OCI-LY7 (cell line): Measurements from ENCODE around the gene TSPAN11.

Experiments
- CTCF ChIP-seq: fragments of 200-600 bp; sonication (generic); conservative IDR thresholded peaks from 2 replicates; pipeline ENCODE4 v1.5.1; 2014; ENCODE audit warnings: mild to moderate bottlenecking, antibody characterized with exemption, low read length, moderate library complexity, mixed read lengths
- EZH2phosphoT487 ChIP-seq: fragments of 200-600 bp; sonication (generic); IDR thresholded peaks from 2 replicates; pipeline ENCODE4 v1.6.1; 2018; ENCODE audit warnings: low read depth, borderline replicate concordance, mild to moderate bottlenecking, mixed run types, antibody characterized with exemption, low read length, moderate library complexity, mixed read lengths

- no peak for TF ChIP-seq EZH2phosphoT487
- TF ChIP-seq CTCF, result no peak
Observed at GRCh38 chr12:31009976-31010375, 83.4 kb downstream of the TSPAN11 start.
